ENCODE measurements around the gene ELF2. TPM values are rescaled to one million over a fixed set of nuclear protein-coding genes. Genes with fewer than 3 reads are reported as not detected.
A peak's percentile ranks its signal among the peaks of the same experiment; 100 is the strongest.

Gene ELF2
- total and polyA plus RNA-seq, 2 donors (not counting 3 experiments of a cell fraction or from before 2014, with no cell fraction given), result 16.4 to 35.1 TPM

DNA sequence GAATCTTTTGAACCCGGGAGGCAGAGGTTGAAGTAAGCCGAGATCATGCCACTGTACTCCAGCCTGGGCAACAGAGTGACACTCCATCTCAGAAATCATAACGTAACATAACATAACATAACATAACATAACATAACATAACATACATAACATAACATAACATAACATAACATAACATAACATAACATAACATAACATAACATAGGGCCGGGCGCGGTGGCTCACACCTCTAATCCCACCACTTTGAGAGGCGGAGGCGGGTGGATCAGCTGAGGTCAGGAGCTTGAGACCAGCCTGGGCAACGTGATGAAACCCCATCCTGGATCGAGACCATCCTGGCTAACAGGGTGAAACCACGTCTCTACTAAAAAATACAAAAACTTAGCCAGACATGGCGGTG lies 84.7 kb downstream of the ELF2 start:
- POLR2A ChIA-PET, result no interaction called here
- Histone ChIP-seq H2AFZ (ENCODE audit: low read depth, low read length) (no peak overlapping the region), H3K27ac (ENCODE audit: insufficient read depth, low read depth, low read length) (no peak overlapping the region), H3K9ac (replicated peaks; ENCODE audit: extremely low read depth, insufficient read depth, low read length) (no peak overlapping the region), H3K4me3 (replicated peaks in 1 of 3; ENCODE audit: insufficient read depth in 1 of 3, low read depth in 1 of 3, low read length in 3 of 3) (no peak overlapping the region), H4K20me1 (replicated peaks; ENCODE audit: control insufficient read depth, extremely low read depth, insufficient read depth, low read length) (no peaks in the 10 kb centered on the region), H3K27me3 (ENCODE audit: control insufficient read depth in 2 of 2, insufficient read depth in 2 of 2, low read length in 2 of 2) (no peaks in the 10 kb centered on the region), H3K79me2 (ENCODE audit: control insufficient read depth, insufficient read depth, low read length) (no peaks in the 10 kb centered on the region), H3K4me1 (ENCODE audit: control insufficient read depth, extremely low read depth, insufficient read depth, low read length) (no peaks in the 10 kb centered on the region), H3K36me3 (ENCODE audit: control insufficient read depth in 2 of 2, extremely low read depth in 1 of 2, insufficient read depth in 2 of 2, low read length in 2 of 2) (no peaks in the 10 kb centered on the region), H3K9me1 (replicated peaks; ENCODE audit: control insufficient read depth, extremely low read depth, insufficient read depth, low read length) (no peaks in the 10 kb centered on the region), H3K4me2 (ENCODE audit: insufficient read depth, low read length) (no peak overlapping the region), H3K9me3 (replicated peaks; ENCODE audit: control insufficient read depth, insufficient read depth, low read length) (no peaks in the 10 kb centered on the region)
- FAIRE-seq, result no peak
- dilution Hi-C loops (cut with MboI; ENCODE audit: extremely low pct_ligation_motif_present, low sequenced_read_pairs) (no loop called here), intact Hi-C loops (cut with micrococcal nuclease) (no loop called here)
- CTCF ChIA-PET, result interaction anchor here (2.1 kb wide), 1 partner anchor 62 kb away, joined by 8 read pairs; no protein-coding TSS in a partner anchor
- DNase-seq (ENCODE audit: low read depth, low spot score), result no peak
- no TSS peak for BruUV-seq (replicated peaks)
- TF ChIP-seq, protein P1, sequence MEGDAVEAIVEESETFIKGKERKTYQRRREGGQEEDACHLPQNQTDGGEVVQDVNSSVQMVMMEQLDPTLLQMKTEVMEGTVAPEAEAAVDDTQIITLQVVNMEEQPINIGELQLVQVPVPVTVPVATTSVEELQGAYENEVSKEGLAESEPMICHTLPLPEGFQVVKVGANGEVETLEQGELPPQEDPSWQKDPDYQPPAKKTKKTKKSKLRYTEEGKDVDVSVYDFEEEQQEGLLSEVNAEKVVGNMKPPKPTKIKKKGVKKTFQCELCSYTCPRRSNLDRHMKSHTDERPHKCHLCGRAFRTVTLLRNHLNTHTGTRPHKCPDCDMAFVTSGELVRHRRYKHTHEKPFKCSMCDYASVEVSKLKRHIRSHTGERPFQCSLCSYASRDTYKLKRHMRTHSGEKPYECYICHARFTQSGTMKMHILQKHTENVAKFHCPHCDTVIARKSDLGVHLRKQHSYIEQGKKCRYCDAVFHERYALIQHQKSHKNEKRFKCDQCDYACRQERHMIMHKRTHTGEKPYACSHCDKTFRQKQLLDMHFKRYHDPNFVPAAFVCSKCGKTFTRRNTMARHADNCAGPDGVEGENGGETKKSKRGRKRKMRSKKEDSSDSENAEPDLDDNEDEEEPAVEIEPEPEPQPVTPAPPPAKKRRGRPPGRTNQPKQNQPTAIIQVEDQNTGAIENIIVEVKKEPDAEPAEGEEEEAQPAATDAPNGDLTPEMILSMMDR (IDR thresholded peaks at IDR 0.05; ENCODE audit: extremely low read depth in 1 of 2, insufficient read depth in 1 of 2, low read depth in 1 of 2, low read length in 2 of 2), result no peak

DNA sequence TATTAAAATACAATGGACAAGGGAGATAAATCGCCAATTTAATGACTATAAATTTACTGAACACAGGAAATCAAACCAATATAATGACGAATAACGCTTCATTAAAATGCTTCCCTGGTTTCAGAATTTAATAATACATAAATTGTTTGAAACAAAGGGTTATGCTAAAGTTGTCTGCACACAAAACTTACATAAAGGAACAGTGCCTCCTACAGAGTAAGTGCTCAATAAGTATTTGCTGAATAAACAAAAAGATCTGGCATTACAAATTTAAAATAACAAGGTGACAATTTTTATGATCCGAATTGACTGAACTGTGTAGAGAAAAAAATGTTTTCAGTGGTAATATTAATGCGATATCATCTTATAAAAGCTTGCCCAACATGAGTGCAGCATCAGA lies 91.9 kb downstream of the ELF2 start:
- Histone ChIP-seq H3K9me1 (replicated peaks; ENCODE audit: control insufficient read depth, extremely low read depth, insufficient read depth, low read length) (no peaks in the 10 kb centered on the region), H2AFZ (ENCODE audit: low read depth, low read length) (no peak overlapping the region), H3K27ac (ENCODE audit: insufficient read depth, low read depth, low read length) (peak overlapping the region; percentile 54), H3K79me2 (ENCODE audit: control insufficient read depth, insufficient read depth, low read length) (peaks cover 33% of the 10 kb centered on the region), H3K4me3 (replicated peaks in 1 of 3; ENCODE audit: insufficient read depth in 1 of 3, low read depth in 1 of 3, low read length in 3 of 3) (peak overlapping the region; percentile 65 to 100 (median 92)), H3K36me3 (ENCODE audit: control insufficient read depth in 2 of 2, extremely low read depth in 1 of 2, insufficient read depth in 2 of 2, low read length in 2 of 2) (no peaks in the 10 kb centered on the region), H4K20me1 (replicated peaks; ENCODE audit: control insufficient read depth, extremely low read depth, insufficient read depth, low read length) (no peaks in the 10 kb centered on the region), H3K4me1 (ENCODE audit: control insufficient read depth, extremely low read depth, insufficient read depth, low read length) (peaks cover 19% of the 10 kb centered on the region), H3K9ac (replicated peaks; ENCODE audit: extremely low read depth, insufficient read depth, low read length) (peak overlapping the region; percentile 67), H3K27me3 (ENCODE audit: control insufficient read depth in 2 of 2, insufficient read depth in 2 of 2, low read length in 2 of 2) (no peaks in the 10 kb centered on the region), H3K4me2 (ENCODE audit: insufficient read depth, low read length) (peak overlapping the region; percentile 100), H3K9me3 (replicated peaks; ENCODE audit: control insufficient read depth, insufficient read depth, low read length) (no peaks in the 10 kb centered on the region)
- dilution Hi-C loops (cut with MboI; ENCODE audit: extremely low pct_ligation_motif_present, low sequenced_read_pairs) (no loop called here), intact Hi-C loops (cut with micrococcal nuclease) (no loop called here)
- BruUV-seq (replicated peaks), result no TSS peak
- DNase-seq (ENCODE audit: low read depth, low spot score) (peak; percentile 52), FAIRE-seq (no peak)
- ChIA-PET CTCF (interaction anchor here (1.1 to 5.7 kb wide), 5 partner anchors 9 to 211 kb away, joined by 3 to 66 read pairs (median 4); no protein-coding TSS in a partner anchor), POLR2A (interaction anchor here (1.1 kb wide), 1 partner anchor 92 kb away, joined by 3 read pairs; the partner anchor contains the start of gene ELF2)
- TF ChIP-seq, protein P1 (IDR thresholded peaks at IDR 0.05; ENCODE audit: extremely low read depth in 1 of 2, insufficient read depth in 1 of 2, low read depth in 1 of 2, low read length in 2 of 2), result peak; percentile 8 to 18
- no peak for TF ChIP-seq POLR2AphosphoS5 (IDR thresholded peaks at IDR 0.05; ENCODE audit: insufficient read depth, low read depth, low read length)
